Stimulated activated CD4-positive, alpha-beta T cell treated with anti-CD3 and anti-CD28 coated beads, Interleukin-12 subunit alpha, Interleukin-12 subunit beta, amount 100 ng/mL, for 48 hours (primary cell): ENCODE measurements around the gene OTOGL.
"Not testable (repeated sequence)": the region's sequence is repeated elsewhere in the genome, so short reads cannot be mapped to it uniquely, and the experiment has no call there.

Experiments used
- DNase-seq, 3 donors: peaks; one replicate each; pipeline ENCODE4 v3.0.0-alpha.2; 2020; ENCODE audit warnings: low read depth in 2 of 3, low spot score in 1 of 3

The OTOGL gene

DNA sequence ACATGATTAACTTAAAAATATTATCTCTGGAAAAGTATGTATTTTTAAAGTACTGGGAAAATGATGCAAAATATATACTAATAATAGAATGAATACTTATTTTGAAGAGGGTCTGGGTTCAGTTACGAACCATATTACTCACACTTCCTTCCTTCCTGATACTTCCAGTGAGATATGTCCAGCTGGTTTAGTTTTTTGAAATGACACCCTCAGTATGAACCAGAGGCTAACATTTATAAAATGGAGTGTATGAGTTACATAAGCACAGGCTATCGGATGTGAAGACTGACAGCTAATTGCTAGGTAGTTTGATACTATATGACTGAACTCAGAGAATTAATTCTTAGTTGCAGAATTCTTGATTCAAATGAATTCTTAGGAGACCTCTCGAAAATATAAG lies 122.9 kb downstream of the OTOGL start:
- no peak for DNase-seq

- no peak for DNase-seq
These were observed 127.2 kb downstream of the OTOGL start for GRCh38 chr12:80226576-80226975.

DNA sequence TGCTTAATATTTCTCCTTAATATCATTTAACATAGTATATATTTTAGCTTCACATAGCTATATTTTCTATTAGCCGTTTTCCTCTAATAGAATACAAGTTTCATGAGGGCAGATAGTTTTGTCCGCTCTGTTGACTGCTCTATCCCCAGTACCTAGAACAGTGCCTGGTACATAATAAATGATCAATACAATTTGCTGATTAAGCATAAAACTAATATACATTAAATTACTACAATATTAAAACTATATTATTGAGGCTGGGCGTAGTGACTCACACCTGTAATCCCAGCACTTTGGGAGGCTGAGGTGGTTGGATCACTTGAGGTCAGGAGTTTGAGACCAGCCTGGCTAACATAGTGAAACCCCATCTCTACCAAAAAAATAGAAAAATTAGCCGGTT lies 128.6 kb downstream of the OTOGL start:
- DNase-seq: not testable (repeated sequence)

DNA sequence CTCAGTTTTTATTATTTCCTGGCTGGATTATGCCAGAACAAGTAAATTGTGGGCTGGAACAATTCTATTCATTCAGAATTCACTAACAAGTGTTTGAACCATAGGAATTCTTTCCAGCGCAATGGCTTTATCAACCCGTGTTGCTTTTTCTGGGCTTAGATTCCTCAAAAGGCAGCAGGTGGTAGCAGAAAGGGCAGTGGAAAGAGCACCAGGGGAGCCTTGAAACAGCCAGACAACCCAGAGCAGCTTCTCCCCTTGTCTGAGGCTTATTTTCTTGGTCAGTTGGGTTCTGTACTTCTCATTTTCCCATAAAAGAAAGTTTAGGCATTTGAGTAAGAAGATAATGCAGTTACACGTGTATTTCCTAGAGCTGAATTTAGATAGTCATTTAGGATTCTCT lies 130.7 kb downstream of the OTOGL start:
- DNase-seq: no peak

- no peak for DNase-seq
These were observed 133.5 kb downstream of the OTOGL start for GRCh38 chr12:80232837-80233236.

DNA sequence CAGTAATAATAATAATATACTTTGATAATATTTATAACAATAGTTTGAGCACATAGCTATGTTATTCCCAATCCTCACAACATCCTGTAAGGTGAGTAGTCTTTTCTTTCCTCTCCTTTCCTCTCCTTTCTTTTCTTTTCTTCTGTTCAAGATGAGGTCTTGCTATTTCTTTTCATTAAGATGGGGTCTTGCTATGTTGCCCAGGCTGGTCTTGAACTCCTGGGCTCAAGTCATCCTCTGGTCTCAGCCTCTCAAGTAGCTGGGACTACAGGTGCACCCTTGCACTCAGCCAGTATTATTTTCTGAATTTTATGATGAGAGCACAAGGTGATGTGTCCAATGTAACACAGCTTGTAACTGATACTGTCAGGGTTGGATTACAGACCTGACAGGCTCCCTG lies 134.6 kb downstream of the OTOGL start:
- no peak for DNase-seq

DNA sequence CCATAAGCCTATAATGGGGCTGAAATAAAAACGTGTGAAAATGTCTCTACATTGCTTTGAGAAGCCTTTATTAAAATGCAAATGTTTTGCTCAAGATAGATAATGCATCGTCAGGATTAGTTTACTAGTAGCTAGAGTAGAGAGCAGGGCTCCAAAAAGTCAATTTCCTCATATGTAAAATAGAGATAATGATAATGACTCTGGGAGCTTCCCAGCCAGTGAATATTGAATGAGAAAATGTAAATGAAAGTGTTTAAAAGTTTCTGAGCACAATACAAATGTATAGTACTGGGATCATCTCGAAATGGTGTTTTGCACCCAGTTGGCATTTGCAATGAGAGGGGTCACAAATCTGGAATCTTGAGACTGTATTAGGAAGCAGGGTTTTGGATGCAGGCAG lies 135.3 kb downstream of the OTOGL start:
- no peak for DNase-seq

DNA sequence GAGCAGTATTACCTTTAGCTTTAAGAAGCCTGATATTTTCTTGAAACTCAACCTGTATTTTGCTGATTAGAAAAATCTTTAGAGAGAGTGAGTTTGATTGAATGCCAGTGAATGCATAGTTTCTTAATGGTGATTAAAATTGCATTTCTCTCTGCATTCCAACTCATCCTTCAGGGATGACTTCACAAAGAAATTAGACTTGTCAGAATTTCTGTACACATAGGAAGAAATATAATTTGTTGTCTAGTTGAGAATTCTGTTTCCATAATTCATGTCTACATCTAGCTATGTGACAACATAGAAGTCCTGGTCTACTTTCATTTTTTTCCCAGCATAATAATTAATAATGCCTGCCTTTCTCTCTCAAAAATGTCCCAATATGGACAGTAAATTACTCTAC lies 136.6 kb downstream of the OTOGL start:
- no peak for DNase-seq

DNA sequence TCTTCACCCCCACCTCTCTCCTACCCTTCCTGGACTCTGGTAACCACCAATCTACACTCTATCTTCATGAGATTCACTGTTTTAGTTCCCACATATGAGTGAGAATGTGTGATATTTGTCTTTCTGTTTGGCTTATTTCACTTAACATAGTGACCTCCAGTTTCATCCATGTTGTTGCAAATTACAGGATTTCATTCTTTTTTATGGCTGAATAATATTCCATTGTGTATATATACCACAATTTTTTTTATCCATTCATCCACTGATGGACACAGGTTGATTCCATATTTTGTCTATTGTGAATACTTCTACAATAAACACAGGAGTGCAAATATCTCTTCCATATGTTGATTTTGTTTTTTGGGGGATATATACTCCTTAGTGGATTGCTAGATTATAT lies 140.5 kb downstream of the OTOGL start:
- no peak for DNase-seq

- no peak for DNase-seq
These were observed 142.4 kb downstream of the OTOGL start for GRCh38 chr12:80241576-80242273.

DNA sequence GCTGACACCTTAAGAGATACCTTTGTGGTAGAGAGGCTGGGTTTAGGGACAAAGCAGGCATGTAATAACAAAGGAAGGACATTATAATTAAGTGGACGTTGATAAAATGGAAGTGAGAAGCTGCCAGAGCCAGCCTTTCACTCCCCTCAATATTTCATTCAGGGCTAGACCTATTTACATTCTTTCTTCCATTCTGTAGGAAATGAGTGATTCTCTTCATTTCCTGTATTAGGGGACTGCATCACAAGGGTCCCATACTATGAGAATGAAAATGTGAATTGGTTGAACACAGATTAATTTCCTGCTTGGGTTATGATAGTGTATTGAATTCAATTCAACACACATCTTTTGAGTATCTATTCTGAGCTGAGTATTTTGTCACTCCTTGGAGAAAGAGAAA lies 143.0 kb downstream of the OTOGL start:
- DNase-seq: no peak

DNA sequence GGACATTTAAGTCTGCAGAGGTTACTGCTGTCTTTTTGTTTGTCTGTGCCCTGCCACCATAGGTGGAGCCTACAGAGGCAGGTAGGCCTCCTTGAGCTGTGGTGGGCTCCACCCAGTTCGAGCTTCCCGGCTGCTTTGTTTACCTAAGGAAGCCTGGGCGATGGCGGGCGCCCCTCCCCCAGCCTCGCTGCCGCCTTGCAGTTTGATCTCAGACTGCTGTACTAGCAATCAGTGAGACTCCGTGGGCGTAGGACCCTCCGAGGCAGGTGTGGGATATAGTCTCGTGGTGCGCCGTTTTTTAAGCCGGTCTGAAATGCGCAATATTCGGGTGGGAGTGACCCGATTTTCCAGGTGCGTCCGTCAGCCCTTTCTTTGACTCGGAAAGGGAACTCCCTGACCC lies 150.2 kb downstream of the OTOGL start:
- DNase-seq: not testable (repeated sequence)

DNA sequence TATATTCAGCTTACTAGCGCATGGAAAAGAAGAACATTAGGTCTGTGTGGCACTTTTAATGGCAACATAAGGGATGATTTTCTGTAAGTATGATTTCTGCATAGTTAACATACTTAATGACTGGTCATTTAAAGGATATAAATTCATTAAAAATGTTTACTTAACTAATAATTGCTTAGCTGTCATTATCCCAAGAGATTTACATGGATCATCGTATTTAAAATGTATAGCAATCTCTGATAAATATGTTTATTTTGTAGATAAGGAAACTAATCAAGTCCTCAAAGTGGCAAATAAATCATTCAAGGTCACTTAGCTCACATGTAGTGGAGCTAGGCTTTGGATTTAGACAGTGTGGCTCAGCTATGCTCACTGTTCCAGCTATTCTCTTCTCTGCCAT lies 158.6 kb downstream of the OTOGL start:
- DNase-seq: no peak

DNA sequence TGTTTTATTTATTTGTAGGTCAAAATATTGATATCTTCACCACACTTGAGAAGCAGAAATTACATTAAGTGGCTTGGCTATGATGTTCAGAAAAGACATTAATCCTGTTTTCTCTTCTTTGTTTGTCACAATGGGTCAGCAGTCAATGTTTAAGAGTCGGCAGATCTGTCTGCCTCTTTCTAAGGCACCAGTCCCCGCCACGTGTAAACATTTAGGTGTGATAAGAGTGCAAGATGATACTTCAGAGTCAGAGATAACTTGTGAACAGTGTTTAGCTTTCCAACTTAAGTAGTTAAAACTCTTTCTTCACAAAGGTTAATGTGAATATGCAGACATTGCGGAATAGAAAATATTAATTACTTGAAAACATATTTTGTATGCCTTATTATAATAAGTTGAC lies 160.9 kb downstream of the OTOGL start:
- DNase-seq: no peak

DNA sequence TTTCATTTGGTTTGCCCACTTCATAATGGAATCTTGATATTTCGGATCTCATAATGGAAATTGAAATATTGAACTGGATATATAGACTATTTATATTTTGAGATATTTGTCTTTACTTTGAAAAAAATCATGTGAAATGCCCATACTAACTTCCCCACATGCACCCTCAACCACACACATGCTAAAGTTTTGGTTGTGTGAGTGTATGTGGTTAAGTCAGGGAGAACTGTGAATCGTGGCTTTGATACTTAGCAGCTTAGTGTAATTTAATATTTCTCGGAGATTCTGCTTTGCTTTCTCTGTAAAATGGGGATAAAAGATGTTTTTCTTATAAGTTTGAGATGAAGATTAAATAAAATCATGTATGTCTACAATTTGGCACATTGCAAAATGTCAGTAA lies 162.1 kb downstream of the OTOGL start:
- no peak for DNase-seq

- no peak for DNase-seq
These were observed 163.0 kb downstream of the OTOGL start for GRCh38 chr12:80262346-80262745.

DNA sequence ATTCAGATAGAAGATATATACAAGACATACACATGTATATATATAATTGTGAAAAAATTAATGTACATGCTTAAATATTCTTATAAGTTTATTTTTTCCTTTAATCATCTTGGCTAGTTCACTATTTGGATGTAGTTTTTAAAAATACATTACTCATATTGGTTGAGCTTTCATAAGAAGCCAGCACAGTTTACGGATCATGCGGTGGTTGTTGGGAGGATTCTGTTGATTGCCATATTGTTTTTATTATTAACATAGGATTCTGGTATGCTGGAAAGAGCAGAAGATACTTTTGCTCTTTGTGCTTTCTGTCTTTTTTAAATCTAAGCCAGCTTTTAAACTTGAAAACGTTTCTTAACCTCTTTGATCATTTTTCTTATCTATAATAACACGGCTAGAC lies 163.4 kb downstream of the OTOGL start:
- no peak for DNase-seq

DNA sequence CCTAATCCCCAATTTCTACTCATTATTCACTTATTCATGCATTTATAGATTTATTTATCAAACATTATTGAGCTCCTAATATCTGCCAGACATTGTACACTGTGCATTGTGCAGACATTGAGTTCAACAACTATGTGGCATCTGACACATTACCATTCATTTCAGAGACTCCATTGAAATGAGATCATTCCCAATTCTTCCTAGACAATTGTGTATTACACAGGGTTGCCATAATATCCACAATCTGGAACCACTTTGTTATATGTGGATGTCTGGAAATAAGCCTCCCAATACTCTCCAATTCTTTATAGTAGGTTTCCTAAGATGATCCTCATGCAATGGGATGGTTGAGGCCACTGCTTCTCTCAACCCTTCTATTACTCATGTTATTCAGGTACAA lies 165.0 kb downstream of the OTOGL start:
- no peak for DNase-seq

- DNase-seq: no peak
These were observed 165.6 kb downstream of the OTOGL start for GRCh38 chr12:80264891-80265290.

DNA sequence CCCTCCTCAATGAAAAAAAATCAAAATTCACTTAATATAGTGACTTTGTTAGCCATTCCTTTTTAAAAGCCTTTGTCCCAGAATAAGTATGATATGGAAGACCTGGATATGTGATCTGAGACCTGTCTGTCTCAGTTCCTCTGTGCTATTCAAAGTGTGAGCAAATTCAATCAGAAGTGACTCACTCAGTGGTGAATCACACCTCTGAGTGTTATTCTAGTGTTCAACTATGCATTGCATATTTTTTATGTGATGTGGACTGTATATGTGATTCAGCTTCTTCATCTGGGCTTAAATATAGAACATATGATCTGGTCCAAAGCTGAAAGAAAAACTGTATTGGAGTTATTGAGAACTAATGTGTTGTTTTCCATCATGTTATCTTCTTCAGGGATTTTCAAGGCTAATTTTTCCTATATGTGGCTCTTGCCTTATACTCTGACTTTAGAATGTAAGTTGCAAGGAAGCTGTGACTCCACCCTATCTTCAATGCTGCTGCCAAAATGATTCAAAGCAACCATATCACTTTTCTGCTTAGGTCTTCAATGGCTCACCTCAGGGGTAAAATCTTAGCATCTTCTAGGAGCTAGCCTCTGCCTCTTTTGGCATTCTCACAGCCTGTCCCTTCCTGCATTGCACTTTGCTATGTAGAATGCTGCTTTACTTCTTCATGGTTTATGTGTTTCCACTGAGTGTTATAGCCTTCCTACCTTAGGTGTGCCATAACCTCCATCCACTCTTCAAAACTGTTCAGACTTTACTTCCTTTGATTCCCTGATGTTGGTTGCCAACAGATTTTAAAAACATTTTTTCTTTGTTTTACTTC lies 169.8 kb downstream of the OTOGL start:
- DNase-seq: no peak

DNA sequence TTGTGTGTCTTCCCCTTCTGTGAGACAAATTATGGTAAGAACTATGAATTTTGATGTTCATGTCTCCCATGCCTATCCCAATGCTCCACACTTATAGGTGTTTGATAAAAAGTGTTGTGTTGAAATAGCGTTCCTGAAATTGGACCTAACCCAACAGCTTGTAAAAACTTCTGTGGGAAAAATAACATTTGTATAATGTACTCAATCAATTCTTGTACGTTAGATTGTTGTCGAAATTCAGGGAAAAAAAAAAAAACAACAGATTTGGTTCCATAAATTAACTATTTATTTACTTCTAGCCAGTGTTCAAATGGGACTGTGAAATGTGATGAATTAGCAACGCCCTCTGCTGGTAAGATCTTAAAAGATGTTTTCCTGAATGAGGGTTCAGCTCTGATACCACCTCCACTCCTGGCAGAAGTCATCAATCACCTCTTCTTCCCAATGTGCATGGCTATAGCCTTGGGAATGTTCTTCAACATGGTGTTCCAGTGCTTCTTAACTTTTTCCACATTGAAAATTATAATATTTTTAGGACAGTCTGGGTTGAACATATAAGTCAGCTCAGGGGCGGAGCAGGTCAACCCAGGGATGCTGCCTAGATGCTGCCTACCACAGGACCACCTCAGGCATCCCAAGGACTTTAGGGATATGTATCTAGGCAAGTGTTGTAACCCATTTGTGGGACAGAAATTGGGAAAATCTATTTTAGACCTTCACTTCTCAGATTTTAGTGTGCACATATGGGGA lies 170.6 kb downstream of the OTOGL start:
- DNase-seq: peak in 1 of 3 donors; percentile 13

GRCh38 chr12:80271780-80272179 lies 172.4 kb downstream of the OTOGL start:
- DNase-seq: no peak
